Stimulated activated naive CD4-positive, alpha-beta T cell treated with Interleukin-2 at 50 U/mL for 16 hours (primary cell): ENCODE data around the gene STT3A.
A peak's percentile ranks its signal among the peaks of the same experiment; 100 is the strongest.
"Not testable (repeated sequence)": the region's sequence is repeated elsewhere in the genome, so short reads cannot be mapped to it uniquely, and the experiment has no call there.

Experiments used
- DNase-seq: peaks from one replicate; lab custom pipeline; 2025; lab: John Stamatoyannopoulos, UW

The STT3A gene

DNA sequence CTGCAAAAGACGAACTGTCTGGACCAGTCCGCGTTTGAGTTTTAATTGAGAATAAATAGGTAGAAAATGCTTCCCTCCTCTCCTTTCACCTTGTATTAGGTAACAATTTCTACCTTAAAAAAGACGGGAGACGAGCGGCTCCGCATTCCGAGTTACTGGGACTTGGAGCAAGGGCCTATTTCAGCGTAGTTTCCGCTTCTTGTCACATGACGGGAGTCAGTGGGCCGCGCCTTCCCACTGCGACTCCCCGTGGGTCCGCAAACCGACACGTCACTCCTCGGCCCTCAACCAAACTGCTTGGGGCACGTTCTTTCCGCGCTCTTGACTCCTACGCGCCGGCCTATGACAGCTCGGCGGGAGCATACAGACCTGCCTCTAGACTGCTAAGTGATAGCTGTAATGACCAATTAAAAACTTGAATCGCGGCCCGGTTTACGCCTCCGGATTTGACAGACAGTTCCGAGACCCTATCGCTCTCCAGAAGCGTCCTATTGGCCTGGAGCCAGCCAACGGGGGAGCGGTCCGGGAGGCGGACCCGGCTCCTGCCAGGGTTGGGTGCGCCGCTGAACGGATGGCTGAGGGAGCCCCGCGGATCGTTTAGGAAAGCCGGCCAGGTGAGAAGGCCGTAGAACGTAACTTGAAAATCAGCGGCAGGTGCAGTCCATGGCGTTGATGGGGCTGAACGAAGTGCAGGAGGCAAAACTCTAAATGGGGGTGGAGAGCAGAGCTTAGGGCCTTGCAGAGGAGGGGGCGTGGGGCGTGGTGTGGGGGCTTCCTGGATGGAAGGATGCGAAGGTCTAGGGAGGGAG lies at the start of gene STT3A:
Gene STT3A, plus strand, starts transcription at position 548 of the 809 bp plus-strand sequence. CDS start 3,064 bp downstream, outside the sequence.
- DNase-seq = peak; percentile 98

DNA sequence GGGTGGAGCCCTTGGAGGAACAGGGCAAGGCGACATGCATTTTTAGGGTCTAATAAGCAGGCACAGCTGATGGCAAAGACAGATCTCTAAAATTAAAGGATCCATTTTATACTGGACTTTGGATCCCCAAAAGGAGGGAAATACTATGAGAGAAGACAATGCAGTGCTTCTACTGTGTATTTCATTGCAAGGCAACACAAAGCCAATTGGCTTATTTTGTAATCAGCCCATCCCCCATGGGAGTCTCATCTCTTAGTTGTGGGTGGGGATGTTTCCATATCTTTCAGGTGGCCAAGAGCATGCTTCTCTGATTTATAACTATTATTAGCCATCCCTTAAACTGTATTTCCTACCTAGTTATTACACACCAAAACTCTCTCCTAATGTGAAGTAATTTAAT lies 41.9 kb upstream of the STT3A start:
- DNase-seq = no peak

DNA sequence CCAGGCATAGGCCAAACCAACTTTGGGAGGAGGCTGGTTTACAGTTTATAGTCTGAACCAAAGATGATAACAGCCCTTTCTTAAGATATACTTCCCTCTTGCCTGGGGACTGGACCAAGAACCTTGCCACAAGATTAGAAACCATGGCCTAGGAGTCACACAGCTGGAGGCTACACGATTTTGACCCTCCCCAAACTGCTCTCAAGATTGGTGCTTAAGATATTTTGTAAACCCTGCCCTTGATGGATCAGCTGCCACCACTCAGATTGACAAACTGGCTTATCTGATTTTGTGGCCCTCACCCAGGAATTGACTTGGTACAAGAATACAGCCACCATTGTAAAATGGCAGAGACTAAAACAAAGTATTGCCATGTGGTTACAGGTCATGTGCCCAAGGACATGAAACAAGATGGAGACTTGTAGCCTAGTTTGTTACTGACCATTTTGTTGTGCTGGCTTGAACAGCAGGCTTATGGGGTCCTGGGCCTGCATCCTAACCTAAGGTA lies 40.8 kb upstream of the STT3A start:
- no peak for DNase-seq

DNA sequence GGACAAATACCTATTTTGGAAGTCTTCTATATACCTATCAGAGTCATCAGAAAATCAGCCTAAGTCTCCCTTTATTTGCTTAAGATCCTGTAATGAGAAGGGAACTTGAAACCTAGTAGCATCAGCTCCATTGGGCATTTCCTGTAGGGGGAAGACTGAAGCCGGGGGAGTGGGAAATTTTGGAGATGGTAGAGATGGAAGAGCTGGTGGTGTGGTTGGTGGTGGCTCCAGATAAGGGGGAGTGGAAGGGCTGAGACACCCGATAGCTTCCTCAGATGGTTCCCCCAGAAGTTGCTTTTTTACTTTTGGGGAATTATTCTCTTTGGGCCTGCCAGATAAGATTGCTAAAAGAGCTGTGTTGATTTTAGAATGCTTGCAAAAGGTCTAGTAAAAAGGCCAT lies 39.7 kb upstream of the STT3A start:
- DNase-seq = no peak

DNA sequence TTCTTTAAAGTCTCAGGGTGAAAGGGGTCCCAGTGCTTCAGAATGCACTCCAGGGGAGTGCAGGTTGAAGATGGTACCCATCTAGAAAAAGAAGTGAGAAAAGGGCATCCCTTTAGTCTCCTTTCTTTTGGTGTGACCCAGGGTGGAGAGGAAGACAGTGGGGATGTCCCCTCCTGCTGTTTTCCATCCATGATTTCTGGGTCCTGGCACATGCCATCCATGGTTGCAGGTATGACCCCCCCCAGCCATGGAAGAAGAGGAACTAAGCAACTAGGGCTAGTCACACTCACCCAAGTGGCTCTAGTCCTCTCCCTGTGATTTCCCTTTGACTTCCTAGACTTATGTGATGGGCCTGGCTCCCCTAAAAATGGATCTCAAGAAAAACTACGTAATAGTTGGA lies 39.3 kb upstream of the STT3A start:
- no peak for DNase-seq

DNA sequence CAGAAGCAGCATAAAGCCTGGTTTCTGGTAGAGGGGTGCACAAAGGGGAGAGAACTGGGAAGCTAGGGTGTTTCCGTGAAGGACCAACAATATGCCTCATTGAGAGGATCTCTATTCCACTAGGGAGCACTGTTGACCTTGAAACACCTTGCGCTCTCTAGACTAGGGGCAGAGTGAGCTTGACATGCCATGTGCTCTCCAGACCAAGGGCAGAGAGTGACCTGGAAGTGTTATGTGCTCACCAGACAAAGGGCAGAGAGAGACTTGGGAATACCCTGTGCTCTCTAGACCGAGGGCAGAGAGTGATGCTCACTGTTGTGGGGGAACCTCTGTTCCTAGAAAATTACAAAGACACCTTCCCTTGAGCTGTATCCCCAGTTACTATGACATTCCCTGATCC lies 38.6 kb upstream of the STT3A start:
- no peak for DNase-seq

DNA sequence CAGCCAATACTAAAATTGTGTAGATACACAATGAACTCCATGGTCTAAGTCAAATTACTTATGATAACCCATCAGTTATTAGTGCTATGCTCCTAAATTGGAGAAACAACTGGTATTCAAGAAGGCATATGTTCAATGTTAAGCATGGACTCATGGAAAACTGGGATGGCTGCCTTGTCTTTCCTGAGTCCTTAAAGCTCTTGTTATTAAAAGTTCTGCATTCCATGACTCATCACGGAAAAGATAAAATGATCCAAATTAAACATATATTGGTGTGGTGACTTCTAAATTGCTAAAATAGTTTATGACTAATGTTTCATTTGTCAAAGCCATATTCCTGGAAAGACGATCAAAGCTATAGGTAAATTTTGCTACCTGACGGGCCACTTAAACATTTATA lies 32.8 kb upstream of the STT3A start:
- no peak for DNase-seq

DNA sequence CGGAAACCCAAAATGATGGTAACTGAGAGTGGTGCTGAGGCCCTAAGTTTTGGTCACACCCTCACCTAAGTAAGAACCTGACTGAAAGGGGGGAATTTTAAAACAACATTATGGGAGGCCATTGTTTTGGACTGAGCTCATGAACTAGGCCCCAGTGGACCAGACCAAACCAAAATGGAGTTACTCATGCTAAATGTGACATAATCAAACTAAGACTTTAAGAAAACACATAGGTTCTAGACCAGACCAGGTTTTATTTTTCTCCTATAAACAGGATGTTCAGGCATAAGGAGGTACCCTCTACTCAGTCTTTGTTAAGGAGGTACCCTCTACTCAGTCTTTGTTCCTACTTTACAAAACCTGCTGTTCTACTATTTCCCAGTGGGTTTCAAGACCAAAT lies 30.7 kb upstream of the STT3A start:
- no peak for DNase-seq

DNA sequence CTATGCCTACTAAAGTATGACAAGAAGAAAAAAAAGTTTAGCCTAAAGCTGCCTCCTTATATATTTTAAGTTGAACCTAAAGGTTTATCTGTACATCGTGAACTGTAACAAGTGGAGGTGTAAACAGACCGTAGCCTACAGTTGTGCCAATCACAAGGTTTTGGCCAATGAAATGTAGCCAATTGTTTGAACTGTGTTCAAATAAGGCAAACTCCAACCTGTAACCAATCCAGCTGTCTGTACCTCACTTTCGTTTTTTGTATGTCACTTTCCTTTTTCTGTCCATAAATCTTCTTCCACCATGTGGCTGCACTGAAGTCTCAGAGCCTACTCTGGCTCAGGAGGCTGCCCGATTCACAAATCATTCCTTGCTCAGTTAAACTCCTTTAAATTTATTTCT lies 30.2 kb upstream of the STT3A start:
- DNase-seq = no peak

DNA sequence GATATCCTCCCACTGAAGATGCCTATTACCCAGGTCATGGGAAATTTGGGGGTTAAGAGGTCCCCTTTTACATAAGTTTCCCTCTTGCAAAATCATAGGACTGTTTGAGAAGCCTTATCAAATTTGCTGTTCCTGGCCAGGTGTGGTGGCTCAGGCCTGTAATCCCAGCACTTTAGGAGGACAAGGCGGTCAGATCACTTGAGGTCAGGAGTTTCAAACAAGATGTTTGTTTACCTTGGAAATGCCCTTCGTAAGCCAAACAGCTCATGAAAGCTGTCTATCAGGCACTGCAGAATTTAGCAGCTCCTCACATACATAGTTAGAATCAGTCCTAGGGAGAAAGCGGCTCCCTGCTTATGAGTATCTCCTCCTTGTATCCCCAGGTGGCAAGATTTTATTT lies 28.3 kb upstream of the STT3A start:
- DNase-seq = no peak

DNA sequence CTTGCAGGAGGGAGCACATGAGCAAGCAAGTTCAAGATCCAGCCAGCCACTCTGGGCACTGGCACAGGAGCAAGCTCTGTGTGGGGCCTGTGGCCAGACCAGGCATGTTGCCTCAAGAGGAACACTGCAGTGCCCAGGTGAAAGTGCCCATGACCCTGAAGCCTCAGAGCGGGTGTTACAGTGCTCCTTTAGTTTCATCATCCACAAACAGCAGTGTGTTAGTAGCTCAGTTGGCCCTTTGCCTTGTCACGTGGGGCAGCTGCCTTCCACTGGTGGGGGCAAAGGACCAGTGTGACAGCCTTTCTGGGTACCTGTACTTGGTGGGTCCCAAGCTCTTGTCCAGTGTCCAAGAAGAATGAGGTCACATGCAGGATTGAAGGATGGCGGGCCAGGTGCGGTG lies 26.4 kb upstream of the STT3A start:
- no peak for DNase-seq

DNA sequence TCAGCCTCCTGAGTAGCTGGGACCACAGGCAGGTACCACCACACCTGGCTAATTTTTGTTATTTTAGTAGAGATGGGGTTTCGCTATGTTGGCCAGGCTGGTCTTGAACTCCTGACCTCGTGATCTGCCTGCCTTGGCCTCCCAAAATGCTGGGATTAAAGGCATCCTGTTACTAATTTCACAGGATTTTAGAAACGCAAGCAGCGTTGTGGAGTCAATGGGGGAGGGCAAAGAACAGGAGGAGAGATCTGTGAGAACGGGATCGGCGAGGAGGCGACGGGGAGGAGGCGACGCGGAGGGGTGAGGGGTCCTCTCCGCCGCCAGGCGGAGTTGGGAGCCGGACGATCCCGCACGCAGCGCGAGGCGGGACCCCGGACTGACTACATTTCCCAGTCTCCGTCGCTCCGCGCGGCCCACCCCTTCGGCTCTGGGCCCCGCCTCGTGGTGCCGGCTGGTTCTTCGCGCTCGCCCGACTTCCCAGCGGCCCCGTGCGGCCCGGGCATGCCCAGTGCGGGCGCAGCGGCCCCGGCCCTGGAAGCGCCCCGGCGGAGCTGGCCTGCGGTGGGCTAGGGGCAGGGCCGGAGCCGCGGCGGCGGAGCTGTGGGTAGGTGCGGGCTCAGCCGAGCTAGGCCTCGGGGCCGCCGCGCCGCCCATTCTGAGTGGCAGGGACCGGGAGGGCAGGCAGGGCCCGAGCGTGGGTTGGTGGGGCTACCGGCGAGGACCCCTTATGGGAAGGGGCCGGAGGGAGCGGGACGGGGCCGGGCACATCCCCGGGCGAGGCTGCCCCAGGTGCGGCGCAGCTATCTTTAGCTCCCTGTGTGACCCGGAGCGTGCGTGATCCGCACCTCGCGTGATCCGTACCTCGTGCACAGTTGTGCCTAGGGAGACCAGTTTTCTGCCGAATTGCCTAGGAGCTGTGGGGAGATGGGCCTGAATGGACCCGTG lies 23.4 kb upstream of the STT3A start, which contains the start of gene EI24:
Gene EI24, plus strand, starts transcription at position 508 of the 945 bp plus-strand sequence. CDS start 3,051 bp downstream, outside the sequence.
- DNase-seq = peak; percentile 89

DNA sequence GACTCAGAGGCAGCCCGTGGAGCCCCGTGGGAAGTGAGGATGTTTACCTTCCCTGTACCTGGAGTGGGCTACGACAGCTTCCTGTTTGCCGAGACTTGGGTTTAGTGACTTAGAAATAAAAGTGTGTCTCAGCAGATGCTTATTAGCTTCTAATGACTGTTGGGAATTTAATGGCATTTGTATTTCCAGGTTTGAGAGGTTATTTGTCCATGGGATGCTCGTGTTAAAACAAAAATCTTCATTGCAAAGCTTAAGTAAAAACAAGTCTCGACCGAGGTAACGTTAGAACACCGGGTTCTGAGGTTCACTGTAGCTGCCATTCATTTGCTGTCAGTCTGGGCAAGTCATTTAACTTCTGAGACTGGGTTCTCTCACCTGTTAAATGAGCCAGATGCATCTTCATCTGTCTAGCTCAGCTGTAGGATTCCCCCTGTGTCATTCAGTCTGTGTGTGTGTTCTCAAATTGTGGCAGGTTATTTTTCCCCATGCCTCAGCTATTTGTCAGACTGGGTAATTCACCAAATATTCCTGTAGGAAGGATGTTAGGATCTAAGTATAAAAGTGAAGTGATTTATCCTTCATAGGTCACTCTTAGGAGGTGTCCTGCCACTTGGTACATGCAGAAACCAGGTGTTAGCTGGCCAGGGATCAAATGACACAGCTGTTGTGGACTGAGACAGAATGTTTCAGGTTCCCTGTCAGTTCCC lies 22.6 kb upstream of the STT3A start:
- no peak for DNase-seq

DNA sequence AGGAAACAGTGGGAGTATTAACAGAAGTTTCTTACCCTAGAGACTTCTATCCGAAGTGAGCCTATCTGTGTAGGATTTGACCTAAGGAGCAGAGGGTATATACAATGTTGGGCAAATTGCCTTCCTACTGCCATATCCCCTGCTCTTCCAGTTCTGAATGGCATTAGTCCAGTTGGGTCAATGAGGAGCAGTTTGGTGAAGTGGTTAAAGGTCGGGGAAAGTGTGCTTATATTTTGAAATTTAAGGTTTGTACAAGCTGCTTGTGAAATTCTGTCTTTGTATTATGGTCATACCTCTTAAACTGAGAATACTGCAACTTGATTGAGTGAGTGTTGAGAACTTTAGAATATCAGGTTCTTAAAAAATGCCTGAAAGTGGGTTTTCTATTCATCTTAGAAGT lies 21.7 kb upstream of the STT3A start:
- DNase-seq = no peak

DNA sequence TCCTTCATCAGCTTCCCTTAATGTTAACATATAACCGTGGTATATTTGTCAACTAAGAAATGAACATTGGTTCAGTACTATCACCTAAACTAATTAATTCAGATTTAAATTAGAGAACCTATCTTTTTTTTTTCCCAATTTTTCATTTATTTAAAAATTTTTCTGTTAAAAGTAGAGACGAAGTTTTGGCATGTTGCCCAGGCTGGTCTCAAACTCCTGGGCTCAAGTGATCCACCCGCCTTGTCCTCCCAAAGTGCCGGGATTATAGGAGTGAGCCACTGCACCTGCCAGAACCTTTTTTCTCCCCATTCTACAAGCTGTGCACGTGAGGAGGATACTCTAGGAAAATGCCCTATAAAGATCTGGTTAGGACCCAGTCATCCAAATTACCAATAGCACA lies 19.7 kb upstream of the STT3A start:
- DNase-seq = no peak

DNA sequence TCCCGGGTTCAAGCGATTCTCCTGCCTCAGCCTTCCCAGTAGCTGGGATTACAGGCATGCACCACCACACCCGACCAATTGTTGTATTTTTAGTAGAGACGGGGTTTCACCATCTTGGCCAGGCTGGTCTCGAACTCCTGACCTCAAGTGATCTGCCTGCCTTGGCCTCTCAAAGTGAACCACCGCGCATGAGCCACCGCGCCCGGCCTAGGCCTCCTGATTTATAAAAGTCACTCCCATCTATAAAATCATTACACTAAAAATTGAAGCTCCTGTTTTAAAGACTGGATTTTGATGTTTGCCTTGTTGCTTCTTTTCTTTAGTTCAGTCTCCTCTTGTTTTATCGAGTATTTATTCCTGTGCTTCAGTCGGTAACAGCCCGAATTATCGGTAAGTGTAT lies 15.5 kb upstream of the STT3A start:
- not testable (repeated sequence) for DNase-seq

DNA sequence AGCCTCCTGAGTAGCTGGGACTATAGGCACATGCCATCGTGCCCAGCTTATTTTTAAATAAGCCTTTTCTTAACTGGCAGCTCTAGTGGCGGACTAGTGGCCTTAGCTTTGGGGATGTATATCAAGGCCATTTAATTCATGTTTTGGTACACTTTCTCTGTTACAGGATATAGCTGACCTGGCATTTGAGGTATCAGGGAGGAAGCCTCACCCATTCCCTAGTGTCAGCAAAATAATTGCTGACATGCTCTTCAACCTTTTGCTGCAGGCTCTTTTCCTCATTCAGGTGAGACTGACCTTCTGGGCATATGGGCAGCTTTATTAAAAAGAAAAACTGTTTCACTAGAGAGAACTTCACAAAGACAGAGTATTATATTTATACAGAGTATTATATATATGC lies 13.9 kb upstream of the STT3A start:
- no peak for DNase-seq

DNA sequence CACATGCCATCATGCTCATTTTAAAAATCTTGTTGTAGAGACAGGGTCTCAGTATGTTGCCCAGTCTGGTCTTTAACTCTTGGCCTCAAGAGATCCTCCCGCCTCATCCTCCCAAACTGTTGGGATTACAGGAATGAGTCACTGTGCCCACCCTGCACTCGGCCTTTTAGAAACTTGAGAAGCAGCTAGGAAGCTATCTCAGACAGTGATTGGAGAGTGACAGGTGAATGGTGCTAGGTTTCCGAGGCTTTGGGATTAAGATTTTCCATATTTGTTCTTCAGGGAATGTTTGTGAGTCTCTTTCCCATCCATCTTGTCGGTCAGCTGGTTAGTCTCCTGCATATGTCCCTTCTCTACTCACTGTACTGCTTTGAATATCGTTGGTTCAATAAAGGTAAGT lies 12.8 kb upstream of the STT3A start:
- no peak for DNase-seq

DNA sequence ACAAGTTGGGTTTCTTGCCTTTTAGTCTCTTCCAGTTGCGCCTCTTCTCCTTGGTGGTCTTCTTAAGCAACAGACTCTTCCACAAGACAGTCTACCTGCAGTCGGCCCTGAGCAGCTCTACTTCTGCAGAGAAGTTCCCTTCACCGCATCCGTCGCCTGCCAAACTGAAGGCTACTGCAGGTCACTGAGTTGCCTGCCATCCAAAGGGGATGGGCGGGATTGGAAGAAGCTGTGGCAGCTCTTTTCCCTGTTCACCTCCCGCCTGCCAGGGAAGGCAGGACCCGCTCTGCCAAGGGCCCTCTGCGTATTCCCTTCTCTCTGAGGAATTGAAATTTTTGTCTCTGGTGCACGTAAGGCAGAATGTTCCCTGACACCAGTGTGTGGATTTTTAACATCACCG lies 9.2 kb upstream of the STT3A start:
- DNase-seq = no peak

DNA sequence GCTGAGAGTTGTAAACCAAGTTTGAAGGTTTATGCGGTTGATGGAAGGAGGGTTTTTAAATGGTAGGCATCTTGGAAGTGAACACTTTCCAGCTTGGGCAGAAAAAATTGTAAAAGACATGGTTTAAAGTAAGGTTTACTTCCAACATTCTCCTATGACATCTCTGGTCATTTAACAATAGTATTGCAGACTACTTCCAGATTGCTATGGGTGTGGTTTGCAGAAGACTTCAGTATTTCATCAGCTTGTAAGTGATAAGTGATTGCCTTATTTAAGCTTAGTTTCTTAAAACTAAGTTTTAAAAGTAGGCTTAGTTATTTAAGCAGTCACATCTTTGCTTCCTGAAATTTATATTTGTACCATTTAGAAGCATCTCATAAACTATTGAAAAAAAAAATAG lies 7.2 kb upstream of the STT3A start:
- no peak for DNase-seq

DNA sequence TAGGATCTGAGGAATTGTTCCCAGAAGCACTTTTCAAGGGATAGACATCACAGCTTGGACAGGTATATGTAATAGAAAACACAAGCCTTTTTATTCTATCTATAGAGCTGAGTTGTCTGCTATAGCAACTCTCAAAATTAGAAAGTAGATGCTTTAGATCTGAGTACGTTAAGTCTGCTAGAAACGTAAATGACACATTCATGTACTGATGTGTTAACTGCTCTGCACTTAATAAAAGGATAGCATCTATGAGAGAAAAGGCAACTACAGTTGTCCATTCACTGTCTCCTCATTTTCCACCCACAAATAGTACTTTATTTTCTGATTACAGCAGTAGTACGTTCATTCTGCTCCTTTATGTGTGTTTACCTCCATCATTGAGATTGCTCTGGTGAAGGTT lies 6.0 kb upstream of the STT3A start:
- no peak for DNase-seq

DNA sequence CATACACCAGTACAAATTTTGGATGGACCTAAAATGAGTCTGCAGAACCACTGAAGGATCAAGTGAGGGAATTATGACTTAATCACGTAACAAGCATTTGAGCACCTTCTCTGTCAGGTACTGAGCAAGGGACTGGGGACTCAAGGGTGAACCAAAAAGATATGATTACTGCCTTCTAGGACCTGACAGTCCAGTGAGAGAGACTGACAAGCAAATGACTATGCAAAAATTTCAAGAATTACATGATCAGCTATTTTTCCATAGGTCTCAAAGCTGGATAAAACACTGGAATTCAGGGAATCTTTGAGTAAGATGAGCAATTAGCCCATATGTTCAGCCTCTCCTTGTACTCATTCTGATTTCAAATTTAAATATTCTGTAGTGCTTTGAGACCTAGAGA lies 5.2 kb upstream of the STT3A start:
- no peak for DNase-seq
